SK-N-MC (cell line): Measurements from ENCODE around the gene BPIFB1.

Experiments used
- EZH2 ChIP-seq: fragments of 200-600 bp; sonication (generic); IDR thresholded peaks from one replicate; pipeline ENCODE4 v1.6.1; 2017; ENCODE audit warnings: antibody characterized with exemption
- FOXP2 ChIP-seq: optimal IDR thresholded peaks from 2 replicates; pipeline ENCODE3; 2011; ENCODE audit warnings: mild to moderate bottlenecking, moderate library complexity; ENCODE audit not compliant: insufficient read depth; ENCODE audit errors: extremely low read length, control extremely low read depth
- POLR2AphosphoS5 ChIP-seq: IDR thresholded peaks from 2 replicates; pipeline ENCODE4 v1.6.1; 2012; ENCODE audit warnings: mild to moderate bottlenecking, low read depth, low read length, borderline replicate concordance

DNA sequence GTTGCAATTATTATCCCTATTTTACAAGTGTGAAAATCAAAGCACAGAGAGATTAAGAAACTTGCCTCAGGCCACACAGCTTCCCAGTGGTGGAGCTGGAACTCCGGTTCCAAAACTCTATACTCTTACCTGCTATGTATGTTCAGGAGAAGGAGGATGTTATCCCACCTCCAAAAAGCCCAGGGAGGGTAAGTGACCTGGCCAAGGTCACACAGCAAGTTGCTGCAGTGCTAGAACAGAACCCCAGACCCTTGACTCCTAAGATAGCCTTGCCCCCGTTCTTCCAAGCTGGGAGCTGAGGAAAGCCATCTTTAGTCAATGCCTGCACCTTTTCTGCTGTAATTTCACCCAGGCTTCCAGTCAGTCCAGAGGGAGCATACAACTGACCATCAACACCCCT lies 42.3 kb downstream of the BPIFB1 start:
- TF ChIP-seq POLR2AphosphoS5: no peak
- no peak for TF ChIP-seq EZH2
- TF ChIP-seq FOXP2: no peak
